ENCODE data around the gene C4A.
"Not testable (repeated sequence)": the region's sequence is repeated elsewhere in the genome, so short reads cannot be mapped to it uniquely, and the experiment has no call there.

Gene C4A

DNA sequence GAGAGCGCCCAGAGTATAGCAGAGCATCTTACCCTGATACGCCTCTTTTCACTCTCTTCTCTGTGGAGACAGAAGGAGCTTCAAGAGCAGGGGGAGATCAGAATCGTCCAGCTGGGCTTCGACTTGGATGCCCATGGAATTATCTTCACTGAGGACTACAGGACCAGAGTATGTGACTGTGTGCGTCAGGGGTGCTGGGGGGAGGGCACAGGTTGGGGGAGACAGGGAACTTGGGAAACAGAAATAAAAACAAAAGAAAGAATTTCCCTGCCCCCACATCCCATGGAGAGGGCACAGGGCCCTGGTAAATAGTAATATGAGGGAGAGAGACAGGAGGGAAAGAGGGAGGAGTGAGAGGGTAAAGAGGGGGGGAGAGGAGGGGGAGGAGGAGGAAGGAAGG, 3.0 kb upstream of the C4A start:
- H3K4me3 ChIP-seq (ENCODE audit: low read depth, low read length), result no peak overlapping the region

DNA sequence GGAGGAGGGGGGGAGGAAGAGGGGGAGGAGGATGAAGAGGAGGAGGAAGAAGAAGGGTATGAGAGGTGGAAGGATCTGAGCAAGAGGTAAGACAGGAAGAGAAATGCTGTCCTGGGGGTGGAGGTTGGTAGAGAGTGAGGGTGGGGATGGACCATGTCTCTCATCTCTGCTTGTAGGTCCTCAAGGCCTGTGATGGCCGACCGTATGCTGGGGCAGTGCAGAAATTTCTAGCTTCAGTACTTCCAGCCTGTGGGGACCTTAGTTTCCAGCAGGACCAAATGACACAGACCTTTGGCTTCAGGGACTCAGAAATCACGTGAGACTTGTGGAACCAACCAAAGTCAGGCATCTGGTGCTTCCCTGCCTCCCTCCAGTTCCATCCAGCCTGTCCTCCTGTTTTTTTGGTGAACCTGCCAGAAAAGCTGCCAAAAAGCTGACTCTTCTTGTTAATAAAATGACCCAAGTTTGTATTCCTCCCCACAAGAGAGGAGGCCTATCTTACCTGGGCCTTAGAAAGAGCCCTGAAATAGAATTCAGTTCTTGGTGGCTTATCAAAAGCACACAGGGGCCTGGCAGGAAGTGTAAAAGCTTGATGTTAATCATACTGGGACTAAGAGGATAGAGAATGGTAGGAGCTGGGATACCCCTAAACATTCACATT, 2.5 kb upstream of the C4A start:
- no peak overlapping the region for H3K4me3 ChIP-seq (ENCODE audit: low read depth, low read length)

- H3K4me3 ChIP-seq (ENCODE audit: low read depth, low read length), result not testable (repeated sequence)
Observed at GRCh38 chr6:31980195-31980876, 1.5 kb upstream of the C4A start.

DNA sequence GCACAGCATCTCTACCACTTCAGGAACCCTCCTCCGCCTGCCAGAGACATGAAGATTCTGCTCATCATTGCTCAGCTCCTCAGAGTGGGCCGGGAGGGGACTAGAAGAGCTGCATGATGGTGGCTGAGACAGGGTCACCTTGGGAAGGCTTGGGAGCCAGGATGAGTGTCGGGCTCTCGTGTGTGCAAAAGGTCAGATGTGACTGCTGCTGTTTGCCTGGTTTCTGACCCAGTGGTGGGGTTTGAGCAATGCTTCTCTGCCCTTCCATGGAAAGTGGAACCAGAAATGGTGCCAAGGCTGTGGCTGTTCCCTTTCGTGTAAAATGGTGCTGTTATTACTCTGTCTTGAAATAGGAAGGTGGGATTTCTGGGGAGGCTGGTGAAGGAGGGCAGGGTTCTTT, 859 bp upstream of the C4A start:
- H3K4me3 ChIP-seq (ENCODE audit: low read depth, low read length), result not testable (repeated sequence)

DNA sequence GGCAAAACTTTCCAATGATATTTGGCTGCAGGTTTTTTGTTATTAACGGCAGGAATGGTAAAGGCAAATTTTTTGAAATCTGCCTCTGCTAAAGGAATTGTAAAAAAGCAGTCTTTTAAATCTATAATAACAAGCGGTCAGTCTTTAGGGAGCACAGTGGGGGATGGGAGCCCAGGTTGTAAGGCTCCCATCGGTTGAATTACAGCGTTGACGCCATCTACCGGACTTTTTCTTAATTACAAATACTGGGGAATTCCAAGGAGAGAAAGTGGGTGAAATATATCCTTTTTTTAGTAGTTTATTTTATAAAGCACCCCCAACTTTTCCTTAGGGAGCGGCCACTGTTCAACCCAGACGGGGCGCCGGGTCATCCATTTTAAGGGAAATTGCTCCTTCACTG, 7.5 kb downstream of the C4A start:
- H3K4me3 ChIP-seq (ENCODE audit: low read depth, low read length), result not testable (repeated sequence)

DNA sequence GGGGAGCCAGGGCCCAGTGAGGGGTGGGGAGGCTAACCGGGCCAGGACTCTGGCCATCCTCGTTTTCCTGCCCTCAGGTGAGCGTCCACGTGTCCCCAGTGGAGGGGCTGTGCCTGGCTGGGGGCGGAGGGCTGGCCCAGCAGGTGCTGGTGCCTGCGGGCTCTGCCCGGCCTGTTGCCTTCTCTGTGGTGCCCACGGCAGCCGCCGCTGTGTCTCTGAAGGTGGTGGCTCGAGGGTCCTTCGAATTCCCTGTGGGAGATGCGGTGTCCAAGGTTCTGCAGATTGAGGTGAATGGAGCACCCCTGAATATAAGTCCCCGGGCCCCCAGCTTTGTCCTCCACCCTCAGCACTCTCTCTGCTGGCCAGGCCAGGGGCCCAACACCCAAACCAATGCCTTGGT, 12.6 kb downstream of the C4A start:
- H3K4me3 ChIP-seq (ENCODE audit: low read depth, low read length), result not testable (repeated sequence)

DNA sequence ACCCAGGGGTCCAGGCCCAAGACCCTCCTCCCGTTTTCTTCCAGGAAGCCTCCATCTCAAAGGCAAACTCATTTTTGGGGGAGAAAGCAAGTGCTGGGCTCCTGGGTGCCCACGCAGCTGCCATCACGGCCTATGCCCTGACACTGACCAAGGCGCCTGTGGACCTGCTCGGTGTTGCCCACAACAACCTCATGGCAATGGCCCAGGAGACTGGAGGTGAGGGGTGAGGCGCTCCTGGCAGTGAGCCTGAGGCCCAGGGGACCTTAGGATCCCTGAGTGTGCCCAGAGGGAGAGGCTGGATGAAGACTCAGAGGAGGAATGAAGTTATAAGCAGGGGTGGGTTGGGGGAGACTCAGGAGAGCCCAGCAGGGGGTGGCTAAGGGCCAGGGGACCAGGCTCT, 14.5 kb downstream of the C4A start:
- not testable (repeated sequence) for H3K4me3 ChIP-seq (ENCODE audit: low read depth, low read length)

DNA sequence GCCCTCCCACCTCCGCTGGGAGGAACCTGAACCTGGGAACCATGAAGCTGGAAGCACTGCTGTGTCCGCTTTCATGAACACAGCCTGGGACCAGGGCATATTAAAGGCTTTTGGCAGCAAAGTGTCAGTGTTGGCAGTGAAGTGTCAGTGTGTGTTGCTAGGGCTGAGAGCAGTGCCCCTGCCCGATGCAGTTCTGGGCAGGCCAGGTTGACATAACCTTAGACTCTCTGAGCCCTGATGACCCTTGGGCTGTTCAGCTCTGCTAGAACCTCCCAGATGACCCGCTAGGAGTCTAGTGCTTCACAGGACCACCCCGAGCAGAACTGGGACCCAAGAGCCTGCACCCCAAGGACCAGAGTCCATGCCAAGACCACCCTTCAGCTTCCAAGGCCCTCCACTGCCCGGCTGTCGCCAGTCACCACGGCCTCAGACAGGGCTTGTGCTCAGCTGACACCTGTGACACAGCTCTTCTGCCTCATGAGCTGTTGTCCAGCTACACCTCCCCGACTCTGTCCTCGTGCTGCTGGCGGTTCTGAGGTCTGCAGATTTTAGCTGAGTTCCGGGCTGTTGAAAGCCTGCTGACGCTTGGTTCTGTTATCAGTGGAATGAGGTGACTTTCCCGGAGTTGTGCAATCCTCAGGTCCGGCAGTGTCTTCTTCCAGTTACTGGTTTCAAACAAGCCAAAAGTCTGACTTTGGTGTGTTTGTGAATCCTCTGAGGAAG, 20.9 kb downstream of the C4A start:
- H3K4me3 ChIP-seq (ENCODE audit: low read depth, low read length), result not testable (repeated sequence)

GRCh38 chr6:32003301-32003700, 21.4 kb downstream of the C4A start:
- H3K4me3 ChIP-seq (ENCODE audit: low read depth, low read length), result not testable (repeated sequence)

GRCh38 chr6:32004393-32004792, 22.5 kb downstream of the C4A start:
- not testable (repeated sequence) for H3K4me3 ChIP-seq (ENCODE audit: low read depth, low read length)

DNA sequence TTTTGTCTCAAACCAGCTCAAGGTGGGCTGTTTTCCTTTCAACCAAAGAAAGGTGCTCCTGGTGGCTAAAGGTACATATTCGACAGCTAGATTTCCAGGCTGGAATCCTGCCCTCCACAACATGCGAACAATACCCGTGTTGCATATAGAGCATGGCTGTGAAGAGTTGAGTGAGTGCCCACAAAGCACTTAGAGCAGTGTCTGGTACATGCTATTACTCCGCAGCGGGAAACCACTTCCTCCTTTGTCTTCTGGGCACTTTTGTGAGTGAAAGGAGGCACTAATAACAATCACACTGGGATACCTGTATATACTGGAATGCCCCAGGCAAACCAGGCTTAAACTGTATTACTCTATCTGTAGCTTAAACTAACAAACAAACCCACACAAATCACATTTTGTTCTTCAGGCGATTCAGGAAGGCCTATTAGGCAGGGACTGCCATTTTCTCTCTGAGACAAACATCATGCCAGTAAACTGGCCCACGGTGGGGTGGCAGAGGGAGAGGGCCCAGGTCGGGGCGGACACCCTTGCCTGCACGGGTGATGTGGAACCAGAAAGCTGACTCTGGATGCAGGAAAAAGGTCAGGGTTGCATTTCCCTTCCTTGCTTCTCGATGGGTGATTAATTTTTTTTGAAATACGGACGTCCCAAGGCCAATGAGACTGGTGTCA, 23.1 kb downstream of the C4A start:
- H3K4me3 ChIP-seq (ENCODE audit: low read depth, low read length), result not testable (repeated sequence)

GRCh38 chr6:32005538-32005880, 23.7 kb downstream of the C4A start:
- H3K4me3 ChIP-seq (ENCODE audit: low read depth, low read length), result not testable (repeated sequence)

DNA sequence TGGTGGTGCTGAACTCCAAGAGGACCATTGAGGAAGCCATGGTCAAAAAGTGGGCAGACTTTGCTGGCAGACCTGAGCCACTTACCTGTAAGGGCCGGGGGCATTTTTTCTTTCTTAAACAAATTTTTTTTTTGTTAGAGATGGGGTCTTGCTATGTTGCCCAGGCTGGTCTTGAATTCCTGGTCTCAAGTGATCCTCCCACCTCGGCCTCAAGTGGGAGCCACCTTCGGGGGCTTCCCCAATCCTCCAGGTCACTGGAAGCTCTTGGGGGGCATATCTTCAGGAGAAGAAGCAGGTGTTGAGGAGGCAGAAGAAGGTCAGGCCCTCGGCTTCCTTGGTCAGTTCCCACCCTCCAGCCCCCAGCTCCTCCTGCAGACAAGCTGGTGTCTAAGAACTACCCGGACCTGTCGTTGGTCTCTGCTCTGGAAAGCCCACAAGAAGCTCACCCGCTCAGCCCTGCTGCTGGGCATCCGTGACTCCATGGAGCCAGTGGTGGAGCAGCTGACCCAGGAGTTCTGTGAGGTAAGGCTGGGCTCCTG, 24.2 kb downstream of the C4A start:
- H3K4me3 ChIP-seq (ENCODE audit: low read depth, low read length), result not testable (repeated sequence)

DNA sequence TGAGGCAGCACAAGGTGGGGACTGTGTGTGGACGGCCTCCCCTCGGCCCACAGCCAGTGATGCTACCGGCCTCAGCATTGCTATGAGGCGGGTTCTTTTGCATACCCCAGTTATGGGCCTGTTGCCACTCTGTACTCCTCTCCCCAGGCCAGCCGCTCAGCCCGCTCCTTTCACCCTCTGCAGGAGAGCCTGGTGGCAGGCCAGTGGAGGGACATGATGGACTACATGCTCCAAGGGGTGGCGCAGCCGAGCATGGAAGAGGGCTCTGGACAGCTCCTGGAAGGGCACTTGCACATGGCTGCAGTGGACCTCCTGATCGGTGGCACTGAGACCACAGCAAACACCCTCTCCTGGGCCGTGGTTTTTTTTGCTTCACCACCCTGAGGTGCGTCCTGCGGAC, 25.2 kb downstream of the C4A start:
- not testable (repeated sequence) for H3K4me3 ChIP-seq (ENCODE audit: low read depth, low read length)

DNA sequence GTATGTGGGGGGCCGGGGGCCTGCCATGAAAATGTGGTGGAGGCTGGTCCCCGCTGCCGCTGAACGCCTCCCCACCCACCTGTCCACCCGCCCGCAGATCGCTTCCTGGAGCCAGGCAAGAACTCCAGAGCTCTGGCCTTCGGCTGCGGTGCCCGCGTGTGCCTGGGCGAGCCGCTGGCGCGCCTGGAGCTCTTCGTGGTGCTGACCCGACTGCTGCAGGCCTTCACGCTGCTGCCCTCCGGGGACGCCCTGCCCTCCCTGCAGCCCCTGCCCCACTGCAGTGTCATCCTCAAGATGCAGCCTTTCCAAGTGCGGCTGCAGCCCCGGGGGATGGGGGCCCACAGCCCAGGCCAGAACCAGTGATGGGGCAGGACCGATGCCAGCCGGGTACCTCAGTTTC, 26.2 kb downstream of the C4A start:
- not testable (repeated sequence) for H3K4me3 ChIP-seq (ENCODE audit: low read depth, low read length)

DNA sequence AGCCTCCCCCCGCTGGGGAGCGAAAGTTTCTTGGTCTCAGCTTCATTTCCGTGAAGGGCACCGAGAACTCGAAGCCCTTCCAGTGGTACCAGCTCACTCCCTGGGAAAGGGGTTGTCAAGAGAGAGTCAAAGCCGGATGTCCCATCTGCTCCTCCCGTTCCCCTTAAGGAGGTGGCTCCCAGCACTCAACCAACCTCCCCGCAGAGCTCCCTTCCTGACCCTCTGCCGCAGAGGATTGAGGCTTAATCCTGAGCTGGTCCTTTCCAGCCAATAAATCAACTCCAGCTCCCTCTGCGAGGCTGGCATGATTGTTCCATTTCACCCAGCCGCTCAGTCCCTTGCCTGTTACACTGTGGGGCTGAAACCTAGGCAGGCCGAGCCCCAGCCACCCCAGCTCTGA, 26.8 kb downstream of the C4A start:
- not testable (repeated sequence) for H3K4me3 ChIP-seq (ENCODE audit: low read depth, low read length)

DNA sequence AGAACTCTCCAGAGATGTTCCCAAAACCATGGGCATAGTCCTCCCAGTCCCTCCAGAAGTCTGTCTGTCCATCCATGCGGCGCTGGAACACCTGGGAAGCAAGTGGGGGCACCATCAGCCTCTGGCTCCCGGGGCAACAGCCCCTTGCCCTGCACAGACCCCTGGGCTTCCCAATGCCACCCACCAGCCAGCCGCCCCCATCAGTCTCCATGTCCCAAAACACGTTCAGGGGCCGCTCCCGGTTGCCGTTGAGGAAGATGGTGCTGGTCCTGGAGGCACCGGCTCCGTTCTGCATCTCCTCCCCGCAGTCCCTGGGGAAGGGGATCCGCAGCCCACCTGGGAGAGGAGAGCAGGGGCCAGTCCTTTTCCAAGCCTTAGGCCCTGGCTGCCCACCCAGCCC, 27.7 kb downstream of the C4A start:
- H3K4me3 ChIP-seq (ENCODE audit: low read depth, low read length), result not testable (repeated sequence)

- H3K4me3 ChIP-seq (ENCODE audit: low read depth, low read length), result not testable (repeated sequence)
Observed at GRCh38 chr6:32010856-32011530, 29.1 kb downstream of the C4A start.

DNA sequence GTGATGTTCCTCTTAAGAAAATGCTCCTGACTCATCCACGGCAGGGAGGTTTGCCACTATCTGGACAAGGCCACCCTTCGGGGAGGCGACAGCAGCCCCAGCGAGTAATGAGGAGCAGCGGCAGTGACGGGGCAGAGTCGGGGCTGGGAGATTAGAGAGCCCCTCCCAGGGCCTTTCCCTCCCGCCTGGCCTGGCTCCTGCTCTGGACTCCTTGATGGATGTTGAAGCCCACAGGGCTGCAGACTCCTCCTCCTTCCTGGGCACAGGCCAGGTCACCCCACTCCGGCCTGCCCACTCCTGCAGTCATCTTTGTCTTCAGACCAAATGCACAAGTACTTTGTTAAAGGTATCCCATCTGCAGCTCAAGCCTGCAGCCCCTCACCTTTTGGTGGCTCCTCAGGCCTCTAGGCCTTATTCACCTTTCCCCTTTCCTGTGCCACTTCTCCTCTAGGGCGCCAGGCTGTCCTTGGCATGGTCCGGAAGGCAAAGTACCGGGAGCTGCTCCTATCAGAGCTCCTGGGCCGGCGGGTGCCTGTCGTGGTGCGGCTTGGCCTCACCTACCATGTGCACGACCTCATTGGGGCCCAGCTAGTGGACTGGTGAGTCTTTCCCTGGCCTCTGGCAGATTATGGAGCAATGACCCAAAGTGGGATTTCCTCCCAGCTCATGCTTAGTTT, 31.2 kb downstream of the C4A start:
- H3K4me3 ChIP-seq (ENCODE audit: low read depth, low read length), result not testable (repeated sequence)

- H3K4me3 ChIP-seq (ENCODE audit: low read depth, low read length), result not testable (repeated sequence)
Observed at GRCh38 chr6:32013738-32014137, 31.9 kb downstream of the C4A start.

All from iPS-11a (cell line).